HG02763 (cell line): ENCODE measurements around the gene PRM3.

Source experiments
- ATAC-seq: cut with Tn5 transposase; IDR thresholded peaks from one replicate; pipeline ENCODE4 v1.9.1; 2021; ENCODE audit warnings: mild to moderate bottlenecking, moderate library complexity; ENCODE audit not compliant: unreplicated experiment

The PRM3 gene

GRCh38 chr16:11229432-11229831, 44.0 kb downstream of the PRM3 start:
- no peak for ATAC-seq

GRCh38 chr16:11225677-11226549, 47.5 kb downstream of the PRM3 start:
- ATAC-seq, result no peak

- ATAC-seq, result peak; percentile 76
These were observed 48.3 kb downstream of the PRM3 start for GRCh38 chr16:11224894-11225676.

- ATAC-seq, result peak; percentile 33
These were observed 49.1 kb downstream of the PRM3 start for GRCh38 chr16:11224096-11224893.
